ENCODE measurements around the gene FHIT. TPM values are rescaled to one million over a fixed set of nuclear protein-coding genes. Genes with fewer than 3 reads are reported as not detected.

Gene FHIT
- total RNA-seq, 1 donor from 2014 or later, result 5.5 TPM

DNA sequence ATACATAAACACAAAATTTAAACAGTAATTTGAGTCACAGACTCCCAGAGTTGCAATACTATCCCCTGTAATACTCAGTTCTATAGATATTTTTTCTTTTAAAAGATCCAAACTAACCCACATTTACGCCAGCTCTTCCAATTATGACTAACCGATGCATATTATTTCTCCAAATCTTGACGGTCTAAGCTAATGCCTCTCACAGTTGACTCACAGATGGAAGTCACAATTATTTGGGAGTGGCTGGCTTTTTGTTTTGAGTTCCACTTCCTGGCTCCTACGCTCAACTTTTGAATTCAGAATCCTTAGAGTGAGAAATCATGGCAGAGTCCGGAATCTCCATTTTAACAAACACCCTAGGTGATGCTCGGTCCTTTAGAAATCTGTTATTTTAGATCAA lies 749.9 kb downstream of the FHIT start:
- no peak for DNase-seq (ENCODE audit: low read depth)

GRCh38 chr3:60497902-60498301 lies 753.4 kb downstream of the FHIT start:
- DNase-seq (ENCODE audit: low read depth), result no peak

DNA sequence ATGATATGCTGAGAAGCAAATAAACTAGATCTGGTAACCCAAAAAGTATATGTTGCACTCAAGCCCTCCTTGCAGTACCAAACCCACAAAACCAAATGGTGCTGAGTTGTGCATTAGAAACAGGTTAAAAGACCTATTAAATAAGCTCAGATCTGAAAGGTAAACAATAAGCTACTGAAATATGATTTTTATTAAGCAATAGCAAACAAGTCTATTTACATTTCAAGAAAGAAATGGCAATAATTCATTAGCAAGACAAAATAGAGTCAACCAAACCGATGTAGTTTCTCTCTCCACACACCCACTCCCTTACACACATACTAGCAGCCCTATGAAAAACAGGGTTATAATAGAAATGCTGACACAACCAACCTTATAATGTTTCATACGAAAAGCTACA lies 760.3 kb downstream of the FHIT start:
- no peak for DNase-seq (ENCODE audit: low read depth)

DNA sequence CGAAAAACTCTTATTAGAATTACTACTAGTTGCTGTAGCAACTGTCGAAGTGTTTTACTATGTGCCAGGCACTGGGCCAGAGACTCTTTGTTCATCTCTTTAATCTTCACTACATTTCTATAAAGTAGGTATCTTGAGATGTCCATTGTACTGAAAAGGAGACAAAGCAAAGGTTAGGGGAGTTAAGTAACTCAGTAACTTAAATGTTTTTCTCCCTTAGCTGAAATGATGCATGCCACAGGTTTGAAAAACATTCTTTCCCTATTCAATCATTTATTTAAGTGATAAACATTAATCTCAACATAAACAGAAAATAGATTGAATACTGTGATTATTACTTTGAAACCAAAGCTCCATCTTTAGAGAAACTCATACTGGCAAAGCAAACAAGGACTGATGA lies 776.2 kb downstream of the FHIT start:
- peak; percentile 68 for DNase-seq (ENCODE audit: low read depth)

- DNase-seq (ENCODE audit: low read depth), result no peak
Measured at GRCh38 chr3:60469481-60469880, 781.8 kb downstream of the FHIT start.

DNA sequence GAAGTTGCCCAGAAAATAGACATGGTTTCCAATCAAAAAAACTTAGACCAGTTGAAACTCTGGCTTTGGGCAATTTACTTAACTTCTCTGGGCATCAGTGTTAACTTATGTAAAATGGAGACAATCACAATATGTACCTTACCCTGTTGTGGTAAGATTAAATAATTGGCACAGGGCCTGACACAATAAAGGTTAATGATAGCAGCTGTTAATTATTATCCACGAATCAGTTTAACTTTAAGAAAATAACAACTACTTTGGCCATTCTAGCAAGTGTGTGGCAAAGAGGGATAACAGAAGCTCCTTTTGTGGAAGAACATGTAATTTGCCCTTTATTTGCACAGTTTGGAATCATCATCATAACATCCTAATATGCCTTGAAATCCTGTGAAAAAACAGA lies 787.6 kb downstream of the FHIT start:
- peak; percentile 74 for DNase-seq (ENCODE audit: low read depth)

DNA sequence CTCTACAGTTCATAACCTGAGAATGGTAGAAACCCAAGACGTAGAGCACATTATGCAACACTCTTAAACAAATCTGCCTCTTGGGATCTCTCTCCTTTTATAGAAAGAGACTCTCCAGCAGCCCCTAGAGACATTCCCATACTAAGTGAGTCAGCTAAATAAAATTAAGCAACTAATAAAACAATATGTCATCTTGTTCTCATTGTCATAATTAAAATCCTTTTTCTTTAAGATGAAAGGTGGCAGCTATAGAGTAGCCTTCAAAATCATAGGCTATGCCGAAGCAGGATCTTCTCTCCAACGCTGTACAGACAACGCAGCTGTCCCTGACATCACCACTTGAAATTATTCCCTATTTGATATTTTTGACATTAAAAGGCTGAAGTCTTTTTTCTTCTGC lies 790.0 kb downstream of the FHIT start:
- DNase-seq (ENCODE audit: low read depth), result no peak

GRCh38 chr3:60456180-60456579 lies 795.1 kb downstream of the FHIT start:
- no peak for DNase-seq (ENCODE audit: low read depth)

DNA sequence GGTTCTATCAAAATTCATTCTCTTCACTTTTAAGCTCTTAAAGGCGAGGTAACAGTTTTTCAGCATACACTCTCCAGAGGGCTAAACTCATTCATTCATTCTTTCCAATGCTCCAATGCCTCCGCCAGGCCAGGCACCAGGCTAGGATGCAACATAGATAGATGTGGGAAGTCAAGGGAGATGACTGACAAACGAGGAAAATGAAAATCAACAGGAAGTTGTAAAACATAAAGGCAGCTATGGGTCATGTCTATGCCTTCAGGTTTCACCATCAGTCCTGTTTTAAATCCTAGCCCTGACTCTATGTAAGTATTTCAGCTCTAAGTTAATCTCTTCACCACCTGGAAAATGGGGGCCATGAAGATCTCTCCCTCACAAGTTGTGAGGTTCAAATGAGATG lies 797.9 kb downstream of the FHIT start:
- DNase-seq (ENCODE audit: low read depth), result no peak

DNA sequence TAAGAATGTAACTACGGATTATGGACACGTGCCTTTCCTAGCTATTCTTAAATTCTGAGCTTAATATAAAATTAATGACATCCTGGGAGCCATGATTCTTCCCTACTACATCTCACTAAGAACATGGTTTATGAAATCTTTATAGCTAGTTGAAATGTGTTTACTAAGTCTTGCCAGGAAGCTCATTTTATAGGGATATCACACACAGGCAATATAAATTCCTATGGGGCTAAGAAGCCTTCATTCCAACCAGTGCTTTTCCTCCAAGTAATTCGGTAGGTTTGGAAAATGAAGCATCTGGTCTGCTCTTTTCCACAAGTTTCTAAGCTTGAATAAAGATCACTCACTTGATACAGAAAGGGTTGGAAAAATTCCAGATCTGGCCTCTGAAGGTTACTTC lies 802.6 kb downstream of the FHIT start:
- no peak for DNase-seq (ENCODE audit: low read depth)

- DNase-seq (ENCODE audit: low read depth), result no peak
Measured at GRCh38 chr3:60445446-60445845, 805.8 kb downstream of the FHIT start.

DNA sequence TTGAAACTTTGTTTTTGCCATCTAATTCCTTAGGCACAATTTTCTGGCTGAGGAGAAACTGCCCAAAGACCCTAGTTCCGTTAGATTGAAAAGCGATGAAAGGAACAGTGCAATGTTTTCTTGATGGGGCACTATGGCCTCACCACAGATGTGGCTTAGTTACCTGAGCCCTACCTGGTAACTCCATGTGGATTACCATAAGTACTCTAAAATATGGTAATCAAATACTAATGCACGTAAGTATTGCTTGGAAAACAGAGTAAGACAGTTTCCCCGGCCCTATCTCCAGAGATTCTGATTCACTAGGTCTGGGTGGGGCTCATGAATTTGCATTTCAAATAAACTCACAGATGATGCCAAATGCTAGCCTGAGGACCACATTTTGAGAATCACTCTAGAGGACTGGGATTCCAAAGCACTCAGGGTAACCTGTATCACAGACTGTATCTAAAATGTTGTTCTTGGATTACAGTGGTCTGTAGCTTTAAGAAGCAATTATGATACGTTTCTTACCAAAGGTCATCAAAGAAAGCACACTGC lies 806.3 kb downstream of the FHIT start:
- no peak for DNase-seq (ENCODE audit: low read depth)

GRCh38 chr3:60440869-60441268 lies 810.4 kb downstream of the FHIT start:
- no peak for DNase-seq (ENCODE audit: low read depth)

DNA sequence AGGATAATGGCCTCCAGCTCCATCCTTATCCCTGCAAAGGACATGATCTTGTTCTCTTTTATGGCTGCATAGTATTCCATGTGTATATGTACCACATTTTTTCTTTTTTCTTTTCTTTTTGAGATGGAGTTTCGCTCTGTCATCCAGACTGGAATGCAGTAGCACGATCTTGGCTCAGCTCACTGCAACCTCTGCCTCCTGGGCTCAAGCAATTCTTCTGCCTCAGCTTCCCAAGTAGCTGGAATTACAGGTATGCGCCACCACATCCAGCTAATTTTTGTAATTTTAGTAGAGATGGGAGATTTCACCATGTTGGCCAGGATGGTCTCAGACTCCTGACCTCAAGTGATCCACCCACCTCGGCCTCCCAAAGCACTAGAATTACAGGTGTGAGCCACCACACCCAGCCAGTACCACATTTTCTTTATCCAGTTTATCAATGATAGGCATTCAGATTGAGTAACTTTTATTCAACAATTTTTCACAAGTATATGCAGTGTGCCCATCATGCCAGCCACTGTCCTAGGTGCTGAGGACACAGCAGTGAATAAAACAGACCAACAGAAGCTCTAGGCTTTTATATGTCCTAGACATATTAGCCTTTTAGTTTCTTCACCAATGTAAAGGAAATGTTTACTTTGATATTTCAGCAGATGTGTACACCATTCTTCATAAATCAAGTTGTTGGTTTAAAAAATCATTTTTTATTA lies 815.2 kb downstream of the FHIT start:
- no peak for DNase-seq (ENCODE audit: low read depth)

DNA sequence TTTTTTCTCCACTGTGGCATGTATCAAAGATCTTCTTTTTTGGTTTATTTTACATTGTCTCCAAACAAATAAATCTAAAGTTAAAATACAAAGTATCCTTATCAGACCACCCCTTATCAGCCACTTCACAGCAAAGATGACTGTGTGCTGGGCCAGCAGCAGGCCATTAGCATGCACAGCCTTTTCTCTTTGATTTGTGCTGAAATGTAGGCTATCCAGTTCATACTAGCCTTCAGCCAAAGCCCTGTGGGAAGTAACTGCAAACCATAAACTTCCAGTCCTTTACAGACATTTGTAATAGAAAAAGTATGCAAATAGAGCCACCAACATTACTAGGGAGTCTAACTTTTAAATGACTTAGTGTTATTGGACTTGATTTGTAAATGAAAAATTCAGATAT lies 816.3 kb downstream of the FHIT start:
- DNase-seq (ENCODE audit: low read depth), result no peak

DNA sequence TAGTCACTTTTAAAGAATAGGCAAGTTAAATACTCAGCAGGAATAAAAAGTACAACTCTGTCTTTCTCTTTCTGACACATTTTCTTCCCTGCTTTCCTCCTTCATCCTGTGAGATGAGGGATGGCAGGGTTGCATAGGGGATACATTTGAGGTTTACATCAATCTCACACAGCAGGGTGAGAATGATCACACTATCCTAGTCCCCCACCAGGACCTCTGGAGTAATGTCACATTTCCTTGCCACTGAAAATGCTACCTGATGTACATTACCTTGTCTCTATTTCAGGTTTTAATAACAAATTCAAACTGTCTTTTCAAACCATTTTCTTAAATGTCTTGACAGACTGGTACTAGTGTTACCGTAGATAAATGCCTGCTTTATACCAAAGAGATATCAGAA lies 816.9 kb downstream of the FHIT start:
- no peak for DNase-seq (ENCODE audit: low read depth)

GRCh38 chr3:60431599-60431958 lies 819.7 kb downstream of the FHIT start:
- DNase-seq (ENCODE audit: low read depth), result no peak

DNA sequence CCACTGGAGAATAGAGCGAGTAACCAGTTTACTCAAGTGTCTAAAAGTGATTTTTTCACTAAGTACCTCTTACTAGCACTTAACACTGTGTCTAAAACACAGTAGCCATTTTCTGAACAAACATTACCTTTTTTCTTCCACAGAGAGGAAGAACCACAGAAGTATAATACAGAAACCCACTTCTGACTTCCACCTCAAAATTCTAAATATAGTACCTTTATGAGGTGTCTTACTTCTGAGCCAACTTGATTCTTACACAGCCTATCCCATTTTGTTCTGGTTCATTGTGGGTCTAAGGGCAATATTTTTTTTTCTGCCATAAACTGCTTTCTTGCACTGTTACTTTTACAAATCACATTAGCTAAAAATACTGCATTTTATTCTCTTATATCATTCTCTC lies 821.0 kb downstream of the FHIT start:
- no peak for DNase-seq (ENCODE audit: low read depth)

DNA sequence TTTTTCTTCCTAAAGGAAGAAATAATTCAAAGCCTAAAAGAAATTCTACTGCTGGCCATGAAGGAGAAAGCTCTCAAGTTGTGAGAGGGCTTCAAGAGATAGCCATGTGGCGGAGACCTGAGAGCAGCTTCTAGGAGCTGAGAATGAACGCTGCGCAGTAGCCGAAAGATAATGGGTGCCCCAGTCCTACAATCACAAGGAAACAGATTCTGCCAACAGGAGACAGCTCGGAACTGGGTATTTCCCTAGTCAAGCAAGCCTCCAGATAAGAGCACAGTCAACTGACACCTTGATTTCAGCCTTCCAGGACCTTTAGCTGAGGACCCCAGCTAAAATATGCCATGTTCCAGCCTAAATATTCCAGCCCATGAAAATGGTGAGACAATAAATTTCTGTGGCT lies 824.1 kb downstream of the FHIT start:
- DNase-seq (ENCODE audit: low read depth), result no peak

DNA sequence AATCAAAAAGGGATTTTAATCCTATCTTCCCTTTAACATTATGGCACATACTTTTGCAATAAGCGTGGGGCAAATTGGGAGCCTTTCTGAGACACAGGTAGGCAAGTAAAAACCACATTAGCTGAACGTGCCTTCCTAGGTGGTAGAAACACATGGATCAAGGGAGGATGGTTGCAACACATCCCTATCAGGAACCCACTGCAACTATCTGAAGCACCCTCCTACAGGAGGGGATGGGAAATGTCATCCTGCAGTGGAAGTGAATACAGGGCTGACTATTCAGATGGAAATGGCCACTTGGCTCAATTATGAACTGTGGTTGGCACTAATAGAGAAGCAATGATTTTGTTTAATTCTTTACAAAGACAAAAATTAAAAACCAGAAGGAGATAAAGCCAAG lies 826.3 kb downstream of the FHIT start:
- no peak for DNase-seq (ENCODE audit: low read depth)

DNA sequence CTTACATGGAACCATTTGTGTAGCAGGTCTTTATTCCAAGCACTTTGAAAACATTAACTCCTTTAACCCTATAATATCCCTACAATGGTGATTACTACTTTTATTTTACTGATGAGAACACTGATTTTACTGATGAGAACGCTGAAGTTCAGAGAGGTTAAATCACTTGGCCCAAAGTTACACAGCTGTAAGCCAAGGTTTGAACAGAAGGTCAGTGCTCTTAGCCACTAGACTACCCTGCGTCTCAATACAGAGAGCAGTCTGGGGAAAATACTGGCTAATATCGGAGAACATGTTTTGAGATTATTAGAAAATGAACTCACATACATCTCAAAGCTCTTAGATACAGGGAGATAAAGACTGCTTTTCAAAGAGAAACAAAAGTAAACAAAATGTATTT lies 827.2 kb downstream of the FHIT start:
- DNase-seq (ENCODE audit: low read depth), result no peak

GRCh38 chr3:60423556-60423955 lies 827.7 kb downstream of the FHIT start:
- DNase-seq (ENCODE audit: low read depth), result peak; percentile 26

DNA sequence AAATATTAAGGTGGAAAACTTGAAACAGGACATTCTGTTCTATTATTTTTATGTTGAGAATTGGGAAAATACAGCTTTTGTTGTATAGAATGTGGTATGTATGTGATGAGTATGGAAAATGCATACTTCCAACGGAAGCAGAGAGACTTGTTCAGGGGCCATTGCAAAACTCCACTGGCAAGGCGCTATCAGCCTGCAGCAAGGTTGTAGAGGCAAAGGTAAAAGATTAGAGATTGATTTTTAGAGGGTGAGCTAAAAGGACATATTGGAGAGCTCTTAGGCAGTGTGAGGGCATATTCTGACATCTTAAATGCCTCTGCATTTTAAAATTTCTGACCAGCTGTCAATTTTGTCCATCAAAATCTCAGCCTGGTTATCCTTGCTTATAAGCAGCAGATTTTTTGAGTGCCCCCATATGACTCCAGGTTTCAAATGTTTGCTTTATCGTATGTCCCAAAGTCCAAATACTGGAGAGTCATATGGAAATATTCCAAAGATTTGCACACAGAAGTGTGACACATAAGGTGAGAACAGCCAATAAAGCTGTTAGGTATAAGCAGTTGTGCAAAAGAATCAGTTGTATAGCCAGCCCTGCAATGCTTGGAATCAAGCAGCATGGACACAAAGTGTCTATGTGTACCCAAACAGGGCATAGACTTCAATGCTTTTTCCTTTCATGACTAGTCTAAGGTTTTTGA lies 829.4 kb downstream of the FHIT start:
- DNase-seq (ENCODE audit: low read depth), result no peak

GRCh38 chr3:60417576-60417975 lies 833.7 kb downstream of the FHIT start:
- DNase-seq (ENCODE audit: low read depth), result no peak

Measured in renal cortical epithelial cell (primary cell).